K562 (cell line): ENCODE measurements around the gene LRRC27. TPM values are rescaled to one million over a fixed set of nuclear protein-coding genes. Genes with fewer than 3 reads are reported as not detected.

Source experiments
- ATAC-seq: fragments of 200-7000 bp; cut with Tn5 transposase; 3 replicates; pipeline ENCODE4 v1.9.1; 2020; ENCODE audit warnings: moderate library complexity
- BruUV-seq: library from RNA; stranded (reverse); fragments of 400-500 nt; replicated peaks from 2 replicates; lab custom pipeline; 2021; lab: Mats Ljungman, UMichigan
- CTCF ChIA-PET: fragments of 300-600 bp; formaldehyde crosslinking; extraction: SDS; loops from one replicate; lab custom pipeline; 2021; ENCODE audit warnings: low intra/inter-chr PET ratio; lab: Yijun Ruan, JAX
- POLR2A ChIA-PET: fragments of 300-600, 350-650 bp; sonication (Branson Sonifier 250); formaldehyde crosslinking; extraction: SDS; loops from one replicate; lab custom pipeline; 2021; ENCODE audit warnings: antibody characterized with exemption, inconsistent platforms; lab: Yijun Ruan, JAX
- DNase-seq, 4 experiments: peaks; one replicate each; pipeline versions ENCODE4 v3.0.0 to v3.0.0-alpha.2; 2011 to 2018; ENCODE audit warnings: low spot score in 3 of 4, mixed read lengths in 3 of 4; ENCODE audit errors: extremely low read depth in 1 of 4
- FAIRE-seq: peaks from 2 replicates; lab custom pipeline; 2011; peaks lifted over from hg19 to GRCh38; lab: Jason Lieb, UNC
- H2AFZ ChIP-seq: 2 replicates; pipeline ENCODE4 v1.6.0; 2011; ENCODE audit warnings: low read depth, low read length, control low read depth, inconsistent platforms
- H3K27ac ChIP-seq: fragments of 200-600 bp; 3 replicates; pipeline ENCODE4 v1.8.0; 2011; ENCODE audit warnings: low read depth, mild to moderate bottlenecking, control low read depth, inconsistent platforms, low read length, moderate library complexity, mixed read lengths; ENCODE audit errors: extremely low read depth
- H3K27me3 ChIP-seq, 2 experiments: fragments of 300-600 bp in 1 of 2; 2 replicates in 1 of 2; 3 replicates in 1 of 2; pipeline versions ENCODE4 v1.6.0 to v1.8.0; 2011; ENCODE audit warnings: inconsistent platforms in 2 of 2, low read length in 2 of 2, mild to moderate bottlenecking in 1 of 2, mixed read lengths in 1 of 2, moderate library complexity in 1 of 2; ENCODE audit not compliant: control insufficient read depth in 2 of 2, insufficient read depth in 2 of 2
- H3K36me3 ChIP-seq: fragments of 300-600 bp; 3 replicates; pipeline ENCODE4 v1.8.0; 2011; ENCODE audit warnings: mild to moderate bottlenecking, low read length, inconsistent platforms; ENCODE audit not compliant: control insufficient read depth, insufficient read depth
- H3K4me1 ChIP-seq, 2 experiments: fragments of 200-600 bp in 1 of 2; replicated peaks in 1 of 2; 2 replicates in 1 of 2; 3 replicates in 1 of 2; pipeline versions ENCODE4 v1.5.1 to v1.8.0; 2011; ENCODE audit warnings: inconsistent platforms in 2 of 2, low read length in 2 of 2, mild to moderate bottlenecking in 1 of 2, mixed read lengths in 1 of 2, moderate library complexity in 1 of 2; ENCODE audit not compliant: control insufficient read depth in 2 of 2, insufficient read depth in 2 of 2
- H3K4me2 ChIP-seq: 2 replicates; pipeline ENCODE4 v1.6.1; 2011; ENCODE audit warnings: low read length, control low read depth, inconsistent platforms, mixed read lengths; ENCODE audit not compliant: insufficient read depth
- H3K4me3 ChIP-seq: fragments of 200-600 bp; sonication (generic), shearing (Covaris generic); 2 replicates; pipeline ENCODE4 v1.5.1; 2016; ENCODE audit warnings: control low read depth, inconsistent platforms
- H3K79me2 ChIP-seq: fragments of 200-600 bp; 3 replicates; pipeline ENCODE4 v1.8.0; 2011; ENCODE audit warnings: low read length, inconsistent platforms; ENCODE audit not compliant: control insufficient read depth, insufficient read depth
- H3K9ac ChIP-seq, 2 experiments: 2 replicates each; pipeline versions ENCODE4 v1.6.0 to v1.6.1; 2011; ENCODE audit warnings: low read depth in 2 of 2, low read length in 2 of 2, control low read depth in 1 of 2, inconsistent platforms in 1 of 2, mild to moderate bottlenecking in 1 of 2, mixed read lengths in 1 of 2; ENCODE audit not compliant: insufficient read depth in 1 of 2
- H3K9me1 ChIP-seq: one replicate; pipeline ENCODE4 v1.6.0; 2011; ENCODE audit warnings: inconsistent platforms, mild to moderate bottlenecking, low read length, moderate library complexity; ENCODE audit not compliant: control insufficient read depth, insufficient read depth
- H3K9me3 ChIP-seq: replicated peaks from 2 replicates; pipeline ENCODE4 v1.5.1; 2011; ENCODE audit warnings: low read depth, low read length, inconsistent platforms; ENCODE audit not compliant: control insufficient read depth, insufficient read depth
- H4K20me1 ChIP-seq: replicated peaks from 2 replicates; pipeline ENCODE4 v1.6.1; 2011; ENCODE audit warnings: low read length, inconsistent platforms, mixed read lengths; ENCODE audit not compliant: control insufficient read depth, insufficient read depth
- BDP1 ChIP-seq: IDR thresholded peaks from 3 replicates; pipeline ENCODE4 v1.6.1; 2011; ENCODE audit not compliant: insufficient read length, insufficient read depth
- HDAC1 ChIP-seq, 2 experiments: fragments of 450-650 bp; IDR thresholded peaks; 2 replicates each; pipeline ENCODE4 v1.6.1; 2016 to 2017; ENCODE audit warnings: inconsistent platforms in 1 of 2, mild to moderate bottlenecking in 1 of 2, moderate library complexity in 1 of 2
- KLF10 ChIP-seq: fragments of 250-450 bp; sonication (Bioruptor Pico); IDR thresholded peaks from 2 replicates; pipeline ENCODE4 v1.6.1; 2021; ENCODE audit warnings: matching md5 sums
- KLF6 ChIP-seq: fragments of 250-450 bp; sonication (Bioruptor Pico); IDR thresholded peaks from 2 replicates; pipeline ENCODE4 v1.4.0; 2020; ENCODE audit warnings: mild to moderate bottlenecking, moderate library complexity, borderline replicate concordance
- ZHX1 ChIP-seq: fragments of 150-350 bp; conservative IDR thresholded peaks from 2 replicates; pipeline ENCODE4 v1.6.1; 2014; ENCODE audit warnings: low read length
- WGBS: fragments of 100-300 bp; shearing (Covaris generic); methylation state at CpG from one replicate; pipeline ENCODE4 v1.1.6; 2016; ENCODE audit warnings: low coverage, mixed read lengths; ENCODE audit not compliant: insufficient coverage; ENCODE audit errors: missing lambda C conversion rate; 5-methylcytosine and 5-hydroxymethylcytosine counted together
- in situ Hi-C: fragments of 300-500 bp; cut with MboI; formaldehyde crosslinking; loops from 4 replicates; pipeline ENCODE4 v1.15.0; 2018; ENCODE audit warnings: inconsistent platforms, mixed read lengths
- intact Hi-C: fragments of 100-400 bp; cut with micrococcal nuclease; formaldehyde crosslinking; loops from 2 replicates; pipeline ENCODE4 v1.14.2; 2022
- polyA plus RNA-seq, 8 experiments: library from polyadenylated mRNA; depleted of rRNA in 4 of 8; stranded (reverse) in 5 of 8; unstranded in 3 of 8; fragments of >200 nt; fragmentation: Nextera tagmentation in 2 of 8; fragmentation: Illumina TruSeq in 1 of 8; extraction: Ambion mirVana in 2 of 8; extraction: Trizol in 1 of 8; gene quantifications; 2 replicates each; pipeline versions ENCODE4 v1.2.1 to v1.2.3, GENCODE V29; 2011 to 2014; ENCODE audit warnings: inconsistent platforms in 1 of 8, missing spikeins in 1 of 8
- total RNA-seq, 7 experiments: library from RNA; depleted of rRNA in 6 of 7; stranded (reverse); fragments of >200 nt in 6 of 7; fragmentation: Illumina TruSeq in 2 of 7; extraction: Trizol in 2 of 7; gene quantifications; 2 replicates each; pipeline versions ENCODE4 v1.2.1 to v1.2.3, GENCODE V29; 2011 to 2021; ENCODE audit warnings: low replicate concordance in 1 of 7
- TF ChIP-seq, protein P1 (sequence below): fragments of 200-600 bp; sonication (generic); IDR thresholded peaks from one replicate; pipeline ENCODE4 v1.6.1; 2012; ENCODE audit warnings: mild to moderate bottlenecking, low read depth, low read length, inconsistent platforms

The LRRC27 gene
- total and polyA plus RNA-seq, 9 of the 15 experiments (the other 6 are each of a cell fraction or from before 2014, with no cell fraction given), result 0.10 to 2.7 (median 1.4) TPM

GRCh38 chr10:132299371-132300336 is 32.3 kb upstream of the LRRC27 start:
- WGBS, result 13% methylated on average over 29 of the region's 34 CpGs
- intact Hi-C loops (no loop called here), in situ Hi-C loops (no loop called here)
- FAIRE-seq (no peak), DNase-seq (no peak), ATAC-seq (no peak)
- Histone ChIP-seq H3K27ac (no peak overlapping the region), H3K4me1 (peaks cover 0 to 17% of the 10 kb centered on the region in 2 experiments; a peak in 2 of 5 replicates), H3K9me3 (no peaks in the 10 kb centered on the region), H3K79me2 (no peaks in the 10 kb centered on the region), H3K27me3 (peaks cover 35 to 88% of the 10 kb centered on the region in 2 experiments), H3K36me3 (no peaks in the 10 kb centered on the region), H3K9ac (no peak overlapping the region), H2AFZ (no peak overlapping the region), H3K4me2 (no peak overlapping the region), H4K20me1 (no peaks in the 10 kb centered on the region; the same call in 1 of the 2 replicates), H3K9me1 (peaks cover 2% of the 10 kb centered on the region), H3K4me3 (no peak overlapping the region)
- BruUV-seq, result no TSS peak
- POLR2A ChIA-PET, result no interaction called here
- CTCF ChIA-PET, result no interaction called here
- no peak for TF ChIP-seq KLF10
- TF ChIP-seq KLF6 (CRISPR knock-in tag), result no peak
- no peak for TF ChIP-seq HDAC1 (IDR thresholded peaks at IDR 0.05)
- TF ChIP-seq, protein P1, sequence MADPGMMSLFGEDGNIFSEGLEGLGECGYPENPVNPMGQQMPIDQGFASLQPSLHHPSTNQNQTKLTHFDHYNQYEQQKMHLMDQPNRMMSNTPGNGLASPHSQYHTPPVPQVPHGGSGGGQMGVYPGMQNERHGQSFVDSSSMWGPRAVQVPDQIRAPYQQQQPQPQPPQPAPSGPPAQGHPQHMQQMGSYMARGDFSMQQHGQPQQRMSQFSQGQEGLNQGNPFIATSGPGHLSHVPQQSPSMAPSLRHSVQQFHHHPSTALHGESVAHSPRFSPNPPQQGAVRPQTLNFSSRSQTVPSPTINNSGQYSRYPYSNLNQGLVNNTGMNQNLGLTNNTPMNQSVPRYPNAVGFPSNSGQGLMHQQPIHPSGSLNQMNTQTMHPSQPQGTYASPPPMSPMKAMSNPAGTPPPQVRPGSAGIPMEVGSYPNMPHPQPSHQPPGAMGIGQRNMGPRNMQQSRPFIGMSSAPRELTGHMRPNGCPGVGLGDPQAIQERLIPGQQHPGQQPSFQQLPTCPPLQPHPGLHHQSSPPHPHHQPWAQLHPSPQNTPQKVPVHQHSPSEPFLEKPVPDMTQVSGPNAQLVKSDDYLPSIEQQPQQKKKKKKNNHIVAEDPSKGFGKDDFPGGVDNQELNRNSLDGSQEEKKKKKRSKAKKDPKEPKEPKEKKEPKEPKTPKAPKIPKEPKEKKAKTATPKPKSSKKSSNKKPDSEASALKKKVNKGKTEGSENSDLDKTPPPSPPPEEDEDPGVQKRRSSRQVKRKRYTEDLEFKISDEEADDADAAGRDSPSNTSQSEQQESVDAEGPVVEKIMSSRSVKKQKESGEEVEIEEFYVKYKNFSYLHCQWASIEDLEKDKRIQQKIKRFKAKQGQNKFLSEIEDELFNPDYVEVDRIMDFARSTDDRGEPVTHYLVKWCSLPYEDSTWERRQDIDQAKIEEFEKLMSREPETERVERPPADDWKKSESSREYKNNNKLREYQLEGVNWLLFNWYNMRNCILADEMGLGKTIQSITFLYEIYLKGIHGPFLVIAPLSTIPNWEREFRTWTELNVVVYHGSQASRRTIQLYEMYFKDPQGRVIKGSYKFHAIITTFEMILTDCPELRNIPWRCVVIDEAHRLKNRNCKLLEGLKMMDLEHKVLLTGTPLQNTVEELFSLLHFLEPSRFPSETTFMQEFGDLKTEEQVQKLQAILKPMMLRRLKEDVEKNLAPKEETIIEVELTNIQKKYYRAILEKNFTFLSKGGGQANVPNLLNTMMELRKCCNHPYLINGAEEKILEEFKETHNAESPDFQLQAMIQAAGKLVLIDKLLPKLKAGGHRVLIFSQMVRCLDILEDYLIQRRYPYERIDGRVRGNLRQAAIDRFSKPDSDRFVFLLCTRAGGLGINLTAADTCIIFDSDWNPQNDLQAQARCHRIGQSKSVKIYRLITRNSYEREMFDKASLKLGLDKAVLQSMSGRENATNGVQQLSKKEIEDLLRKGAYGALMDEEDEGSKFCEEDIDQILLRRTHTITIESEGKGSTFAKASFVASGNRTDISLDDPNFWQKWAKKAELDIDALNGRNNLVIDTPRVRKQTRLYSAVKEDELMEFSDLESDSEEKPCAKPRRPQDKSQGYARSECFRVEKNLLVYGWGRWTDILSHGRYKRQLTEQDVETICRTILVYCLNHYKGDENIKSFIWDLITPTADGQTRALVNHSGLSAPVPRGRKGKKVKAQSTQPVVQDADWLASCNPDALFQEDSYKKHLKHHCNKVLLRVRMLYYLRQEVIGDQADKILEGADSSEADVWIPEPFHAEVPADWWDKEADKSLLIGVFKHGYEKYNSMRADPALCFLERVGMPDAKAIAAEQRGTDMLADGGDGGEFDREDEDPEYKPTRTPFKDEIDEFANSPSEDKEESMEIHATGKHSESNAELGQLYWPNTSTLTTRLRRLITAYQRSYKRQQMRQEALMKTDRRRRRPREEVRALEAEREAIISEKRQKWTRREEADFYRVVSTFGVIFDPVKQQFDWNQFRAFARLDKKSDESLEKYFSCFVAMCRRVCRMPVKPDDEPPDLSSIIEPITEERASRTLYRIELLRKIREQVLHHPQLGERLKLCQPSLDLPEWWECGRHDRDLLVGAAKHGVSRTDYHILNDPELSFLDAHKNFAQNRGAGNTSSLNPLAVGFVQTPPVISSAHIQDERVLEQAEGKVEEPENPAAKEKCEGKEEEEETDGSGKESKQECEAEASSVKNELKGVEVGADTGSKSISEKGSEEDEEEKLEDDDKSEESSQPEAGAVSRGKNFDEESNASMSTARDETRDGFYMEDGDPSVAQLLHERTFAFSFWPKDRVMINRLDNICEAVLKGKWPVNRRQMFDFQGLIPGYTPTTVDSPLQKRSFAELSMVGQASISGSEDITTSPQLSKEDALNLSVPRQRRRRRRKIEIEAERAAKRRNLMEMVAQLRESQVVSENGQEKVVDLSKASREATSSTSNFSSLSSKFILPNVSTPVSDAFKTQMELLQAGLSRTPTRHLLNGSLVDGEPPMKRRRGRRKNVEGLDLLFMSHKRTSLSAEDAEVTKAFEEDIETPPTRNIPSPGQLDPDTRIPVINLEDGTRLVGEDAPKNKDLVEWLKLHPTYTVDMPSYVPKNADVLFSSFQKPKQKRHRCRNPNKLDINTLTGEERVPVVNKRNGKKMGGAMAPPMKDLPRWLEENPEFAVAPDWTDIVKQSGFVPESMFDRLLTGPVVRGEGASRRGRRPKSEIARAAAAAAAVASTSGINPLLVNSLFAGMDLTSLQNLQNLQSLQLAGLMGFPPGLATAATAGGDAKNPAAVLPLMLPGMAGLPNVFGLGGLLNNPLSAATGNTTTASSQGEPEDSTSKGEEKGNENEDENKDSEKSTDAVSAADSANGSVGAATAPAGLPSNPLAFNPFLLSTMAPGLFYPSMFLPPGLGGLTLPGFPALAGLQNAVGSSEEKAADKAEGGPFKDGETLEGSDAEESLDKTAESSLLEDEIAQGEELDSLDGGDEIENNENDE, result no peak
- TF ChIP-seq ZHX1, result no peak
- TF ChIP-seq BDP1, result no peak
